NT2/D1 (cell line): ENCODE measurements around the gene CD300E.
A peak's percentile ranks its signal among the peaks of the same experiment; 100 is the strongest.

Experiments
- DNase-seq: peaks from one replicate; pipeline ENCODE4 v3.0.0-alpha.2; 2011; ENCODE audit warnings: low read depth, low spot score
- H3K27me3 ChIP-seq: 2 replicates; pipeline ENCODE4 v1.6.0; 2011; ENCODE audit warnings: mild to moderate bottlenecking; ENCODE audit not compliant: insufficient read length, insufficient read depth
- H3K36me3 ChIP-seq: 2 replicates; pipeline ENCODE4 v1.6.1; 2011; ENCODE audit warnings: mild to moderate bottlenecking, low read length, mixed read lengths; ENCODE audit not compliant: insufficient read depth, insufficient read length
- H3K4me1 ChIP-seq: 2 replicates; pipeline ENCODE4 v1.5.1; 2011; ENCODE audit not compliant: insufficient read depth, insufficient read length
- H3K4me3 ChIP-seq: 2 replicates; pipeline ENCODE4 v1.5.1; 2011; ENCODE audit warnings: low read depth; ENCODE audit not compliant: insufficient read length
- H3K9ac ChIP-seq: 2 replicates; pipeline ENCODE4 v1.6.0; 2011; ENCODE audit warnings: low read depth; ENCODE audit not compliant: insufficient read length
- H3K9me3 ChIP-seq: 2 replicates; pipeline ENCODE4 v1.5.1; 2011; ENCODE audit warnings: mild to moderate bottlenecking, low read length; ENCODE audit not compliant: insufficient read depth
- SUZ12 ChIP-seq: IDR thresholded peaks from 2 replicates; pipeline ENCODE4 v1.6.1; 2011; ENCODE audit not compliant: insufficient read length, insufficient read depth; ENCODE audit errors: extremely low read depth
- YY1 ChIP-seq: IDR thresholded peaks from 2 replicates; pipeline ENCODE4 v1.6.1; 2011; ENCODE audit not compliant: insufficient read length, insufficient read depth
- ZNF274 ChIP-seq: IDR thresholded peaks from 2 replicates; pipeline ENCODE4 v1.6.1; 2011; ENCODE audit warnings: mild to moderate bottlenecking, low read depth, low read length

CD300E gene

GRCh38 chr17:74573169-74573568, 50.4 kb downstream of the CD300E start:
- H3K4me1 ChIP-seq, result peaks cover 8% of the 10 kb centered on the region
- DNase-seq, result no peak

GRCh38 chr17:74571621-74572270, 51.8 kb downstream of the CD300E start:
- Histone ChIP-seq H3K4me1 (peaks cover 8% of the 10 kb centered on the region), H3K9ac (no peak overlapping the region), H3K27me3 (peaks cover 18% of the 10 kb centered on the region), H3K9me3 (no peaks in the 10 kb centered on the region), H3K36me3 (no peaks in the 10 kb centered on the region), H3K4me3 (no peak overlapping the region)
- no peak for TF ChIP-seq SUZ12
- no peak for TF ChIP-seq YY1
- TF ChIP-seq ZNF274, result no peak
- DNase-seq, result no peak

More at GRCh38 chr17:74573169-74573568, 50.4 kb downstream of the CD300E start:
- H3K9ac ChIP-seq, result no peak overlapping the region
- TF ChIP-seq SUZ12 (no peak), ZNF274 (no peak), YY1 (no peak)
- no peak overlapping the region for H3K4me3 ChIP-seq
- no peaks in the 10 kb centered on the region for H3K36me3 ChIP-seq
- peaks cover 18% of the 10 kb centered on the region for H3K27me3 ChIP-seq
- no peaks in the 10 kb centered on the region for H3K9me3 ChIP-seq

- peaks cover 8% of the 10 kb centered on the region for H3K4me1 ChIP-seq
- no peaks in the 10 kb centered on the region for H3K36me3 ChIP-seq
- no peak overlapping the region for H3K9ac ChIP-seq
- peaks cover 16% of the 10 kb centered on the region for H3K27me3 ChIP-seq
- TF ChIP-seq YY1 (no peak), ZNF274 (no peak), SUZ12 (no peak)
- H3K4me3 ChIP-seq, result no peak overlapping the region
- DNase-seq, result no peak
- no peaks in the 10 kb centered on the region for H3K9me3 ChIP-seq
Measured at GRCh38 chr17:74569020-74570003, 54.2 kb downstream of the CD300E start.

- no peak for DNase-seq
- Histone ChIP-seq H3K4me1 (peaks cover 8% of the 10 kb centered on the region), H3K9me3 (no peaks in the 10 kb centered on the region), H3K9ac (no peak overlapping the region), H3K27me3 (peaks cover 18% of the 10 kb centered on the region), H3K36me3 (no peaks in the 10 kb centered on the region), H3K4me3 (no peak overlapping the region)
- TF ChIP-seq ZNF274 (no peak), YY1 (no peak), SUZ12 (no peak)
Measured at GRCh38 chr17:74568106-74568873, 55.2 kb downstream of the CD300E start.

- H3K4me1 ChIP-seq, result peaks cover 8% of the 10 kb centered on the region
- peaks cover 17% of the 10 kb centered on the region for H3K27me3 ChIP-seq
- no peak within 1 kb of the TSS for H3K4me3 ChIP-seq
- TF ChIP-seq YY1 (no peak), ZNF274 (no peak), SUZ12 (no peak)
- no peaks in the 10 kb centered on the region for H3K36me3 ChIP-seq
- H3K9ac ChIP-seq, result no peak within 1 kb of the TSS
- no peak for DNase-seq
- no peaks in the 10 kb centered on the region for H3K9me3 ChIP-seq
Measured at GRCh38 chr17:74567397-74567796, 56.1 kb downstream of the CD300E start, which contains the start of gene CD300H. TSS of gene CD300H (minus strand) at chr17:74567509.

- no peak for TF ChIP-seq YY1
- no peak for TF ChIP-seq ZNF274
- TF ChIP-seq SUZ12, result no peak
Measured at GRCh38 chr17:74566132-74566753, 57.3 kb downstream of the CD300E start.

GRCh38 chr17:74565126-74565525, 58.4 kb downstream of the CD300E start:
- peaks cover 7% of the 10 kb centered on the region for H3K4me1 ChIP-seq
- peaks cover 28% of the 10 kb centered on the region for H3K27me3 ChIP-seq
- no peak overlapping the region for H3K9ac ChIP-seq
- H3K9me3 ChIP-seq, result no peaks in the 10 kb centered on the region
- DNase-seq, result no peak
- no peaks in the 10 kb centered on the region for H3K36me3 ChIP-seq
- no peak overlapping the region for H3K4me3 ChIP-seq
- TF ChIP-seq SUZ12 (no peak), YY1 (no peak), ZNF274 (no peak)

More at GRCh38 chr17:74566132-74566753, 57.3 kb downstream of the CD300E start:
- no peaks in the 10 kb centered on the region for H3K36me3 ChIP-seq
- H3K27me3 ChIP-seq, result peaks cover 26% of the 10 kb centered on the region
- H3K4me3 ChIP-seq, result no peak overlapping the region
- DNase-seq, result peak; percentile 36
- H3K9ac ChIP-seq, result no peak overlapping the region
- peaks cover 8% of the 10 kb centered on the region for H3K4me1 ChIP-seq
- no peaks in the 10 kb centered on the region for H3K9me3 ChIP-seq
